ENCODE results near the gene GRHL3. TPM values are rescaled to one million over a fixed set of nuclear protein-coding genes. Genes with fewer than 3 reads are reported as not detected.

The GRHL3 gene
- total and polyA plus RNA-seq, 2 experiments from 2014 or later = 2.7 to 6.9 TPM

DNA sequence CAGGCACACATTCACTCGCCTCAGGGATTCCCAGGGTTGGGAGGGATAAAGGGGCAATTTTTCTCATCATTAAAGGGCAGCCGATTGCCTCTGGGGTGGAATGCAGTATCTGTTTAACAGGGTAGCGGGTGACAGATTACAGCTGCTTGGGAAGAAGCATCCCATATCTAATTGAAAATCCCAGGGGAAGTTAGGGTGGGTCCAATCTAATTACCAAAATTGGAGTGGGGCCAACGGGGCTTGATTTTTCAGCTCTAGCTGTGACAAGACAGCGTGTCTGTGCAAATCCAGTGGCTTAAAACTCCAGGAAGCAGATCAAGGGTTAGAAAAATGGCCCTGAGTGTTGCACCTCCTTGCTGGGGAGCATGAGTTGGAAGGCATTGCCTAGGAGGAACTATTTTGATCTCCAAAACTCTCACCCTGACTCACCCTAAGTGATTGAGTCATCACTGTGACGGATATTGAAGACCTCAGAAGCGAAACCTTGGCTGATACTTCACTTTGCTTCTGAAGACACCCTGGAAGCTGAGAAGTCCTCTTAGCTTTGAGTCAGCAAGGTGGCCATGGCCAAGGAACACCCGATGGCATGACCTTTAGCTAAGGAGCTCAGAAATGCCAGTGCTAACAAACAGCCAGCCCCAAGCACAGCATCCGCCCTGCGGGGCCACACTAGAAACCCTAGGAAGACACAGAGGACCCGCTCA lies 46.0 kb downstream of the GRHL3 start:
- H3K36me3 ChIP-seq (replicated peaks; ENCODE audit: insufficient read depth, low read depth) = no peaks in the 10 kb centered on the region
- no peak overlapping the region for H3K4me3 ChIP-seq
- H3K27me3 ChIP-seq = no peaks in the 10 kb centered on the region
- TF ChIP-seq EZH2phosphoT487 (IDR thresholded peaks at IDR 0.05; ENCODE audit: low read depth, severe bottlenecking, unreplicated experiment) (no peak), EZH2 (IDR thresholded peaks at IDR 0.05; ENCODE audit: borderline replicate concordance) (no peak)
- TF ChIP-seq, protein P1, sequence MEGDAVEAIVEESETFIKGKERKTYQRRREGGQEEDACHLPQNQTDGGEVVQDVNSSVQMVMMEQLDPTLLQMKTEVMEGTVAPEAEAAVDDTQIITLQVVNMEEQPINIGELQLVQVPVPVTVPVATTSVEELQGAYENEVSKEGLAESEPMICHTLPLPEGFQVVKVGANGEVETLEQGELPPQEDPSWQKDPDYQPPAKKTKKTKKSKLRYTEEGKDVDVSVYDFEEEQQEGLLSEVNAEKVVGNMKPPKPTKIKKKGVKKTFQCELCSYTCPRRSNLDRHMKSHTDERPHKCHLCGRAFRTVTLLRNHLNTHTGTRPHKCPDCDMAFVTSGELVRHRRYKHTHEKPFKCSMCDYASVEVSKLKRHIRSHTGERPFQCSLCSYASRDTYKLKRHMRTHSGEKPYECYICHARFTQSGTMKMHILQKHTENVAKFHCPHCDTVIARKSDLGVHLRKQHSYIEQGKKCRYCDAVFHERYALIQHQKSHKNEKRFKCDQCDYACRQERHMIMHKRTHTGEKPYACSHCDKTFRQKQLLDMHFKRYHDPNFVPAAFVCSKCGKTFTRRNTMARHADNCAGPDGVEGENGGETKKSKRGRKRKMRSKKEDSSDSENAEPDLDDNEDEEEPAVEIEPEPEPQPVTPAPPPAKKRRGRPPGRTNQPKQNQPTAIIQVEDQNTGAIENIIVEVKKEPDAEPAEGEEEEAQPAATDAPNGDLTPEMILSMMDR (IDR thresholded peaks at IDR 0.05; ENCODE audit: poor library complexity) = no peak
- no peaks in the 10 kb centered on the region for H3K9me2 ChIP-seq (replicated peaks; ENCODE audit: insufficient read depth)
- 74% methylated on average over 11 of the region's 11 CpGs for WGBS (ENCODE audit: low lambda C conversion rate, missing lambda C conversion rate)
- no peak for DNase-seq (ENCODE audit: low spot score)
- H3K4me2 ChIP-seq = no peak overlapping the region
- H3K4me1 ChIP-seq (ENCODE audit: insufficient read depth) = peaks cover 14% of the 10 kb centered on the region
- H2AFZ ChIP-seq = no peak overlapping the region
- H3K9me3 ChIP-seq (ENCODE audit: low read depth) = no peaks in the 10 kb centered on the region
- no peaks in the 10 kb centered on the region for H3K79me2 ChIP-seq
- H3K27ac ChIP-seq = no peak overlapping the region
- H4K20me1 ChIP-seq (ENCODE audit: insufficient read depth, poor library complexity, severe bottlenecking) = no peaks in the 10 kb centered on the region

GRCh38 chr1:24366707-24367106 lies 47.5 kb downstream of the GRHL3 start:
- H4K20me1 ChIP-seq (ENCODE audit: insufficient read depth, poor library complexity, severe bottlenecking) = no peaks in the 10 kb centered on the region
- no peak overlapping the region for H2AFZ ChIP-seq
- peaks cover 14% of the 10 kb centered on the region for H3K4me1 ChIP-seq (ENCODE audit: insufficient read depth)
- no peak overlapping the region for H3K27ac ChIP-seq
- DNase-seq (ENCODE audit: low spot score) = no peak
- no peak for TF ChIP-seq EZH2phosphoT487 (IDR thresholded peaks at IDR 0.05; ENCODE audit: low read depth, severe bottlenecking, unreplicated experiment)
- TF ChIP-seq, protein P1 (IDR thresholded peaks at IDR 0.05; ENCODE audit: poor library complexity) = no peak
- no peak for TF ChIP-seq EZH2 (IDR thresholded peaks at IDR 0.05; ENCODE audit: borderline replicate concordance)
- no peaks in the 10 kb centered on the region for H3K27me3 ChIP-seq
- H3K36me3 ChIP-seq (replicated peaks; ENCODE audit: insufficient read depth, low read depth) = no peaks in the 10 kb centered on the region
- H3K9me3 ChIP-seq (ENCODE audit: low read depth) = no peaks in the 10 kb centered on the region
- no peaks in the 10 kb centered on the region for H3K9me2 ChIP-seq (replicated peaks; ENCODE audit: insufficient read depth)
- H3K4me2 ChIP-seq = no peak overlapping the region
- WGBS (ENCODE audit: low lambda C conversion rate, missing lambda C conversion rate) = 93% methylated on average over 9 of the region's 9 CpGs
- no peak overlapping the region for H3K4me3 ChIP-seq
- no peaks in the 10 kb centered on the region for H3K79me2 ChIP-seq

DNA sequence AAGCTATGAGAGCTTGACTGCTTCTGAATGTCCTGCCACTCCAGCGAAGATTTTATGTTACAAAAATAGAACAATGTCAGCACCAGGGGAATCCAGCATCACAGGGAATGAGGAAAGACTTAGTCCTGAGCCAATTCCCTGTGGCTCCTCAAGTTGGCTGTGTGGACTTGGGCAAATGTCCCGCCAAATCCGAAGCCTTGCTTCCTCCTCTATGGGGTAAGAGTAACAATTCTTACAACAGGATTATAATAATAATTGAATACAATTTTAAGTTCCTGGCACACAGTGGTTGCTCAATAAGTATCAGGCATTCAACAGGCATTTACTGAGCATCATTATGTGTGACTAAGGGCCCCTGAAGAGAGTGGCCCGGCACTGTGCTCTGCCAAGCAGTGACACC lies 50.0 kb downstream of the GRHL3 start:
- H3K4me1 ChIP-seq (ENCODE audit: insufficient read depth) = peaks cover 9% of the 10 kb centered on the region
- TF ChIP-seq, protein P1 (IDR thresholded peaks at IDR 0.05; ENCODE audit: poor library complexity) = no peak
- TF ChIP-seq EZH2phosphoT487 (IDR thresholded peaks at IDR 0.05; ENCODE audit: low read depth, severe bottlenecking, unreplicated experiment) = no peak
- TF ChIP-seq EZH2 (IDR thresholded peaks at IDR 0.05; ENCODE audit: borderline replicate concordance) = no peak
- H3K4me3 ChIP-seq = no peak overlapping the region
- no peaks in the 10 kb centered on the region for H4K20me1 ChIP-seq (ENCODE audit: insufficient read depth, poor library complexity, severe bottlenecking)
- no peaks in the 10 kb centered on the region for H3K27me3 ChIP-seq
- no peak overlapping the region for H2AFZ ChIP-seq
- H3K27ac ChIP-seq = no peak overlapping the region
- H3K36me3 ChIP-seq (replicated peaks; ENCODE audit: insufficient read depth, low read depth) = no peaks in the 10 kb centered on the region
- H3K79me2 ChIP-seq = no peaks in the 10 kb centered on the region
- no peak overlapping the region for H3K4me2 ChIP-seq
- no peaks in the 10 kb centered on the region for H3K9me2 ChIP-seq (replicated peaks; ENCODE audit: insufficient read depth)
- no peaks in the 10 kb centered on the region for H3K9me3 ChIP-seq (ENCODE audit: low read depth)
- 100% methylated on average over 4 of the region's 4 CpGs for WGBS (ENCODE audit: low lambda C conversion rate, missing lambda C conversion rate)
- DNase-seq (ENCODE audit: low spot score) = no peak

All from hepatocyte (in vitro differentiated cells).